Measurements from ENCODE around the gene SUPT7L. TPM values are rescaled to one million over a fixed set of nuclear protein-coding genes. Genes with fewer than 3 reads are reported as not detected.

Gene SUPT7L, protein sequence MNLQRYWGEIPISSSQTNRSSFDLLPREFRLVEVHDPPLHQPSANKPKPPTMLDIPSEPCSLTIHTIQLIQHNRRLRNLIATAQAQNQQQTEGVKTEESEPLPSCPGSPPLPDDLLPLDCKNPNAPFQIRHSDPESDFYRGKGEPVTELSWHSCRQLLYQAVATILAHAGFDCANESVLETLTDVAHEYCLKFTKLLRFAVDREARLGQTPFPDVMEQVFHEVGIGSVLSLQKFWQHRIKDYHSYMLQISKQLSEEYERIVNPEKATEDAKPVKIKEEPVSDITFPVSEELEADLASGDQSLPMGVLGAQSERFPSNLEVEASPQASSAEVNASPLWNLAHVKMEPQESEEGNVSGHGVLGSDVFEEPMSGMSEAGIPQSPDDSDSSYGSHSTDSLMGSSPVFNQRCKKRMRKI
- total RNA-seq, result 10 to 100 TPM; 18.6 to 29.5 (median 27.0) TPM
- polyA plus RNA-seq, result 10 to 100 TPM; 21.0 to 22.4 TPM
- long read RNA-seq, donor 1, full-length matches to known transcripts, result 20 of 38 reads
- long read RNA-seq, donor 1, partial matches to known transcripts, result 5 of 38 reads
- long read RNA-seq, donor 1, other reads (novel, unspliced or antisense), result 13 of 38 reads
- long read RNA-seq, donor 2, full-length matches to known transcripts, result 83 of 120 reads
- long read RNA-seq, donor 2, partial matches to known transcripts, result 14 of 120 reads
- long read RNA-seq, donor 2, other reads (novel, unspliced or antisense), result 23 of 120 reads
- long read RNA-seq, donor 3, full-length matches to known transcripts, result 21 of 32 reads
- long read RNA-seq, donor 3, partial matches to known transcripts, result 3 of 32 reads
- long read RNA-seq, donor 3, other reads (novel, unspliced or antisense), result 8 of 32 reads

DNA sequence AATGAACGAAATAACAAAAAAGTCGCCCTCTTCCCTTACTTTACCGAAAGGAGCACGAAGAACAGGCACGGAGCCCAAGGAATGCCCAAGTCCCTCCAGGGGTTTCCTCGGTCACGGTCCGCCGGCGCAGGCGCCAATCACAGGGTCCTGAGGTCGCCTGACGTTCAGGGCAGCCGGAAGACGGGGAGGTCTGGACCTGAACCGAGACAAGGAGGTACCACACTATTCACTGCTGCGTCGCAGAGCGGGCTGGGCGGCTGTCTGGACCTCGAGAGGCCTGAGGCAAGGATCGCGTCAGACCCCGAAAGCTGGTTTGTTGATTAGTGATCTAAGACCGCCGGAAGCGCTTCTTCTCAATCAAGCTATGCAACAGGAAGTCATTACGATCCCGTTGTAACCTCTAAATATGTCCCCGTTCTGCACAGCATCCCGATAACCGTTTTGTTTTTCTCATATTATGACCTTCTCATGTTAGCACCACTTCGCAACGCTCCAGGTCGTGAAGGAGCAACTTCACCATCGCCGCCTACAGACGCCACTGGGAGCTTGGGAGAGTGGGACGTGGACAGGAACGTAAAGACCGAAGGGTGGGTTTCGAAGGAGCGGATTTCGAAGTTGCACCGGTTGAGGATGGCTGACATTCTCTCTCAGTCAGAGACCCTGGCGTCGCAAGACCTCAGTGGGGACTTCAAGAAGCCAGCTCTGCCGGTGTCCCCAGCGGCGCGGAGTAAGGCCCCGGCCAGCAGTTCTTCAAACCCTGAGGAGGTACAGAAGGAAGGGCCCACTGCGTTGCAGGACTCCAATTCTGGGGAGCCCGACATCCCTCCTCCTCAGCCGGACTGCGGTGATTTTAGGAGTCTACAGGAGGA is at the start of gene SUPT7L, which contains the start of gene SLC4A1AP:
TSS of gene SUPT7L (minus strand) at position 330 of the 869 bp plus-strand sequence. CDS start 1,422 bp downstream, outside the sequence.
TSS of gene SLC4A1AP (plus strand) at position 605 of the 869 bp plus-strand sequence. CDS start at position 631, 26 bp downstream.
- DNase-seq (peak; percentile 67 to 86 (median 71)), ATAC-seq (peak; percentile 89 to 91 (median 90))
- Histone ChIP-seq H3K27me3 (no peaks in the 10 kb centered on the region), H3K4me1 (peaks cover 0 to 42% (median 27%) of the 10 kb centered on the region in 12 donors), H3K27ac (peak within 1 kb of the TSS; percentile 83 to 95 (median 92)), H3K36me3 (peaks cover 0 to 69% (median 57%) of the 10 kb centered on the region in 9 donors), H3K9me3 (no peaks in the 10 kb centered on the region), H3K4me3 (peak within 1 kb of the TSS; percentile 66 to 94 (median 86))
- intact Hi-C loops (cut with DNase I), result no loop called here
- WGBS, 4 donors, result 0% methylated on average over 53 to 56 of the region's 56 CpGs
- peak in 1 of 2 donors; percentile 19 for TF ChIP-seq POLR2A (IDR thresholded peaks at IDR 0.05)
- TF ChIP-seq, protein P1, sequence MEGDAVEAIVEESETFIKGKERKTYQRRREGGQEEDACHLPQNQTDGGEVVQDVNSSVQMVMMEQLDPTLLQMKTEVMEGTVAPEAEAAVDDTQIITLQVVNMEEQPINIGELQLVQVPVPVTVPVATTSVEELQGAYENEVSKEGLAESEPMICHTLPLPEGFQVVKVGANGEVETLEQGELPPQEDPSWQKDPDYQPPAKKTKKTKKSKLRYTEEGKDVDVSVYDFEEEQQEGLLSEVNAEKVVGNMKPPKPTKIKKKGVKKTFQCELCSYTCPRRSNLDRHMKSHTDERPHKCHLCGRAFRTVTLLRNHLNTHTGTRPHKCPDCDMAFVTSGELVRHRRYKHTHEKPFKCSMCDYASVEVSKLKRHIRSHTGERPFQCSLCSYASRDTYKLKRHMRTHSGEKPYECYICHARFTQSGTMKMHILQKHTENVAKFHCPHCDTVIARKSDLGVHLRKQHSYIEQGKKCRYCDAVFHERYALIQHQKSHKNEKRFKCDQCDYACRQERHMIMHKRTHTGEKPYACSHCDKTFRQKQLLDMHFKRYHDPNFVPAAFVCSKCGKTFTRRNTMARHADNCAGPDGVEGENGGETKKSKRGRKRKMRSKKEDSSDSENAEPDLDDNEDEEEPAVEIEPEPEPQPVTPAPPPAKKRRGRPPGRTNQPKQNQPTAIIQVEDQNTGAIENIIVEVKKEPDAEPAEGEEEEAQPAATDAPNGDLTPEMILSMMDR (IDR thresholded peaks at IDR 0.05), result peak in 1 of 12 donors; percentile 15

DNA sequence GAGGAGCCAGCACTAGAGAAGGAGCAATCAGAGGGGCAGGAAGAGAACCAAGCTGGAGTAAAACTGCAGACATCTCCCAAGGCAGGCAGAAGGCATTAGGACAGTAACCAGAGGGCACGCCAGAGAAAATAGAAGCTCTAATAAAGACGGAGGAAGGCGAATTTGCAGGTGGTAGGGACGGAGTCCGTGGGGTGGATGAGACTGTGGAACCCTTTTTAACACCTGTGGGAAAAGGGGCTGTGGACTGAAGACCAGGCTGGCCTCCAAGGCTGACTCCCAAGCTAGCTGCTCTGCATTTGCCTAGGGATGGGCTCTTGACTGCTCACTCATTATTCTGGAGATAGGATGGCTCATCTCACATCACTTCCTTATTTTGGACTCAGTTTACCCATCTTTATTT is 49.8 kb upstream of the SUPT7L start:
- no peaks in the 10 kb centered on the region for H3K36me3 ChIP-seq
- no peaks in the 10 kb centered on the region for H3K9me3 ChIP-seq
- no peak overlapping the region for H3K4me3 ChIP-seq
- ATAC-seq, result no peak
- intact Hi-C loops (cut with DNase I), result no loop called here
- no peak for TF ChIP-seq POLR2A (IDR thresholded peaks at IDR 0.05)
- TF ChIP-seq, protein P1 (IDR thresholded peaks at IDR 0.05), result no peak
- peak overlapping the region in 3 of 12 donors; percentile 33 to 39 (median 37) for H3K27ac ChIP-seq
- 95 to 98% (median 95%) methylated on average over 5 of the region's 5 CpGs for WGBS, 4 donors
- H3K4me1 ChIP-seq, result peaks cover 0 to 48% (median 26%) of the 10 kb centered on the region in 12 donors
- H3K27me3 ChIP-seq, result peaks cover 0 to 8% (median 0%) of the 10 kb centered on the region in 9 donors
- DNase-seq, result no peak

DNA sequence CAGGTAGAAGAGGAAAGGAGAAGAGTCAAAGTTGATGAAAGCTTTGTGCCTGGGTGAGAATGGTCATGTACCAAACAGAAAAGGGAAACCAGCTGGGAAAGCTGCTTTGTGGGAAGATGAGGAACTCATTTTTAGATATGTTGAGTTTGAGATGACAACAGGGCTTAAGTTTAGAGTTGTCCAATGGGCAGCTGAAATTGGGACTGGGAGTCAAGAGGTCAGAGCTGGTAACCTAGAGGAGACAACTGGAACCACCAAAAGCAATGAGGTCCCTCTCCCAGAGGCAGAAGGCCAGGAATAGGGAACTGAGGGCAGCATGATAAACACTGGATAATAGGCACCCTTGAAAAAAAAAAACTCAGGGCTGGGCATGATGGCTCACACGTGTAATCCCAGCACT is 49.1 kb upstream of the SUPT7L start:
- 76 to 94% (median 82%) methylated on average over 1 of the region's 1 CpG for whole genome bisulfite sequencing, 4 donors
- peaks cover 0 to 8% (median 0%) of the 10 kb centered on the region in 9 donors for H3K27me3 ChIP-seq
- H3K9me3 ChIP-seq, result no peaks in the 10 kb centered on the region
- DNase-seq (no peak), ATAC-seq (no peak)
- H3K27ac ChIP-seq, result no peak overlapping the region
- no peak overlapping the region for H3K4me3 ChIP-seq
- H3K4me1 ChIP-seq, result peaks cover 0 to 50% (median 27%) of the 10 kb centered on the region in 12 donors
- H3K36me3 ChIP-seq, result no peaks in the 10 kb centered on the region
- intact Hi-C loops (cut with DNase I), result no loop called here
- TF ChIP-seq, protein P1 (IDR thresholded peaks at IDR 0.05), result no peak
- no peak for TF ChIP-seq POLR2A (IDR thresholded peaks at IDR 0.05)
